Stimulated activated CD8-positive, alpha-beta memory T cell treated with anti-CD3 and anti-CD28 coated beads, Interleukin-15, amount 100 ng/mL, for 24 hours (primary cell): Measurements from ENCODE around the gene CD300H.

Experiments used
- DNase-seq: peaks from one replicate; pipeline ENCODE4 v3.0.0-alpha.2; 2020; ENCODE audit warnings: low read depth

The CD300H gene

GRCh38 chr17:74567397-74567796 is at the start of gene CD300H:
Gene CD300H (minus strand): TSS chr17:74567509.
- no peak for DNase-seq

- no peak for DNase-seq
These were observed 49.4 kb upstream of the CD300H start for GRCh38 chr17:74616696-74617095.

GRCh38 chr17:74612046-74612445 is 44.7 kb upstream of the CD300H start:
- no peak for DNase-seq

GRCh38 chr17:74610108-74610507 is 42.8 kb upstream of the CD300H start:
- no peak for DNase-seq

GRCh38 chr17:74608511-74608910 is 41.2 kb upstream of the CD300H start:
- DNase-seq: no peak

- no peak for DNase-seq
These were observed 39.9 kb upstream of the CD300H start for GRCh38 chr17:74607221-74607620.

- DNase-seq: no peak
These were observed 38.7 kb upstream of the CD300H start for GRCh38 chr17:74606050-74606449.

- no peak for DNase-seq
These were observed 38.1 kb upstream of the CD300H start for GRCh38 chr17:74605361-74605760.

- no peak for DNase-seq
These were observed 37.5 kb upstream of the CD300H start for GRCh38 chr17:74604761-74605160.

- no peak for DNase-seq
These were observed 36.9 kb upstream of the CD300H start for GRCh38 chr17:74604200-74604599.

GRCh38 chr17:74603746-74604145 is 36.4 kb upstream of the CD300H start:
- DNase-seq: no peak

GRCh38 chr17:74603037-74603635 is 35.8 kb upstream of the CD300H start:
- no peak for DNase-seq

GRCh38 chr17:74601944-74602572 is 34.7 kb upstream of the CD300H start:
- no peak for DNase-seq

GRCh38 chr17:74599448-74599939 is 32.2 kb upstream of the CD300H start:
- no peak for DNase-seq

GRCh38 chr17:74599023-74599399 is 31.7 kb upstream of the CD300H start:
- DNase-seq: no peak

- no peak for DNase-seq
These were observed 31.2 kb upstream of the CD300H start for GRCh38 chr17:74598346-74599022.

GRCh38 chr17:74597069-74597790 is 29.9 kb upstream of the CD300H start:
- DNase-seq: no peak

- no peak for DNase-seq
These were observed 27.9 kb upstream of the CD300H start for GRCh38 chr17:74595037-74595750.

GRCh38 chr17:74592087-74592990 is 25.0 kb upstream of the CD300H start, which contains the start of gene CD300LD:
Gene CD300LD (minus strand): TSS chr17:74592283. CDS start chr17:74592202, 81 bp downstream.
- no peak for DNase-seq

GRCh38 chr17:74591503-74591902 is 24.2 kb upstream of the CD300H start:
- no peak for DNase-seq

GRCh38 chr17:74585711-74586110 is 18.4 kb upstream of the CD300H start:
- no peak for DNase-seq
